Panc1 (cell line): ENCODE measurements around the gene ENTPD7. TPM values are rescaled to one million over a fixed set of nuclear protein-coding genes. Genes with fewer than 3 reads are reported as not detected.

Experiments
- ATAC-seq: fragments of 200-7000 bp; cut with Tn5 transposase; 2 replicates; pipeline ENCODE4 v1.9.1; 2020; ENCODE audit warnings: mild to moderate bottlenecking, moderate library complexity
- BruUV-seq: library from RNA; stranded (reverse); fragments of 400-500 nt; replicated peaks from 2 replicates; lab custom pipeline; 2021; lab: Mats Ljungman, UMichigan
- CTCF ChIA-PET: fragments of 300-600 bp; sonication (Branson Sonifier 250); formaldehyde crosslinking; loops from one replicate; lab custom pipeline; 2022; ENCODE audit warnings: antibody characterized with exemption; lab: Charles Lee
- POLR2A ChIA-PET: fragments of 300-600 bp; sonication (Branson Sonifier 250); formaldehyde crosslinking; loops from one replicate; lab custom pipeline; 2022; ENCODE audit warnings: antibody characterized with exemption; lab: Charles Lee
- DNase-seq: peaks from one replicate; pipeline ENCODE4 v3.0.0-alpha.2; 2010; ENCODE audit warnings: low read depth, low spot score
- H3K27ac ChIP-seq: 2 replicates; pipeline ENCODE4 v1.5.1; 2011; ENCODE audit warnings: mild to moderate bottlenecking, low read length, inconsistent platforms
- H3K27me3 ChIP-seq: fragments of 200-500 bp; sonication (Bioruptor generic); 2 replicates; pipeline ENCODE4 v1.6.0; 2014; ENCODE audit warnings: low read length, inconsistent platforms; ENCODE audit not compliant: control insufficient read depth, insufficient read depth
- H3K36me3 ChIP-seq: fragments of 200-500 bp; sonication (Bioruptor generic); 2 replicates; pipeline ENCODE4 v1.5.1; 2014; ENCODE audit warnings: inconsistent platforms, mild to moderate bottlenecking, low read length, moderate library complexity; ENCODE audit not compliant: control insufficient read depth, insufficient read depth
- H3K4me1 ChIP-seq: 2 replicates; pipeline ENCODE4 v1.5.1; 2011; ENCODE audit warnings: inconsistent platforms, mild to moderate bottlenecking, low read length, moderate library complexity; ENCODE audit not compliant: control insufficient read depth, insufficient read depth
- H3K4me3 ChIP-seq, 2 experiments: 2 replicates each; pipeline ENCODE4 v1.5.1; 2011 to 2012; ENCODE audit warnings: low read depth in 2 of 2, low read length in 2 of 2, mild to moderate bottlenecking in 2 of 2, inconsistent platforms in 1 of 2, moderate library complexity in 1 of 2
- H3K9me3 ChIP-seq: fragments of 200-500 bp; sonication (Bioruptor generic); 2 replicates; pipeline ENCODE4 v1.5.1; 2014; ENCODE audit warnings: low read depth, mild to moderate bottlenecking, inconsistent platforms, low read length, moderate library complexity; ENCODE audit not compliant: control insufficient read depth, insufficient read depth
- POLR2AphosphoS5 ChIP-seq: IDR thresholded peaks from 2 replicates; pipeline ENCODE4 v1.6.1; 2012; ENCODE audit warnings: mild to moderate bottlenecking, low read depth, low read length, moderate library complexity
- REST ChIP-seq, 2 experiments: IDR thresholded peaks; 2 replicates each; pipeline ENCODE4 v1.6.1; 2011 to 2012; ENCODE audit warnings: low read depth in 2 of 2, control low read depth in 1 of 2, low read length in 1 of 2, mild to moderate bottlenecking in 1 of 2, moderate library complexity in 1 of 2; ENCODE audit not compliant: insufficient read depth in 1 of 2
- SIN3A ChIP-seq: IDR thresholded peaks from 2 replicates; pipeline ENCODE4 v1.6.1; 2012; ENCODE audit warnings: low read depth, mild to moderate bottlenecking, low read length, moderate library complexity, borderline replicate concordance; ENCODE audit not compliant: insufficient read depth
- TCF7L2 ChIP-seq: IDR thresholded peaks from 2 replicates; pipeline ENCODE4 v1.6.1; 2011; ENCODE audit warnings: mild to moderate bottlenecking, low read depth, low read length, inconsistent platforms
- in situ Hi-C: cut with HindIII; loops from 2 replicates; pipeline ENCODE4 v1.10.0; 2016; ENCODE audit warnings: low sequenced_read_pairs, low pct_unique_long_range_greater_than_20kb
- intact Hi-C: fragments of 100-400 bp; cut with micrococcal nuclease; formaldehyde crosslinking; loops from one replicate; pipeline ENCODE4 v1.10.0; 2022; ENCODE audit not compliant: unreplicated experiment
- total RNA-seq: library from RNA; stranded (reverse); gene quantifications from one replicate; pipeline ENCODE4 v1.2.1, GENCODE V29; 2021; ENCODE audit not compliant: unreplicated experiment
- TF ChIP-seq, protein P1 (sequence below): fragments of 450-650 bp; IDR thresholded peaks from 2 replicates; pipeline ENCODE4 v1.5.1; 2017; ENCODE audit warnings: mild to moderate bottlenecking

Gene ENTPD7
- total RNA-seq, 1 experiment from 2014 or later, result 15.9 TPM

GRCh38 chr10:99658622-99659030 lies 683 bp upstream of the ENTPD7 start:
- Histone ChIP-seq H3K9me3 (no peaks in the 10 kb centered on the region), H3K27ac (peak overlapping the region; percentile 86), H3K4me1 (peaks cover 16% of the 10 kb centered on the region), H3K4me3 (peak overlapping the region; percentile 79 to 81), H3K36me3 (peaks cover 9% of the 10 kb centered on the region; the same call in 1 of the 2 replicates), H3K27me3 (no peaks in the 10 kb centered on the region)
- in situ Hi-C loops, result no loop called here
- CTCF ChIA-PET, result no interaction called here
- TSS peak; percentile 72 for BruUV-seq
- POLR2A ChIA-PET, result interaction anchor here (0.7 to 1.2 kb wide), 3 partner anchors 36 to 127 kb away, joined by 3 to 4 read pairs (median 4); partner anchors contain the start of genes COX15 and CUTC
- DNase-seq (no peak), ATAC-seq (peak; percentile 33)
- intact Hi-C loops, result no loop called here
- TF ChIP-seq SIN3A, result no peak
- TF ChIP-seq REST (IDR thresholded peaks at IDR 0.05; ENCODE audit: insufficient read depth in 1 of 2, low read depth in 2 of 2, low read length in 1 of 2), result no peak
- TF ChIP-seq TCF7L2, result no peak
- TF ChIP-seq, protein P1, sequence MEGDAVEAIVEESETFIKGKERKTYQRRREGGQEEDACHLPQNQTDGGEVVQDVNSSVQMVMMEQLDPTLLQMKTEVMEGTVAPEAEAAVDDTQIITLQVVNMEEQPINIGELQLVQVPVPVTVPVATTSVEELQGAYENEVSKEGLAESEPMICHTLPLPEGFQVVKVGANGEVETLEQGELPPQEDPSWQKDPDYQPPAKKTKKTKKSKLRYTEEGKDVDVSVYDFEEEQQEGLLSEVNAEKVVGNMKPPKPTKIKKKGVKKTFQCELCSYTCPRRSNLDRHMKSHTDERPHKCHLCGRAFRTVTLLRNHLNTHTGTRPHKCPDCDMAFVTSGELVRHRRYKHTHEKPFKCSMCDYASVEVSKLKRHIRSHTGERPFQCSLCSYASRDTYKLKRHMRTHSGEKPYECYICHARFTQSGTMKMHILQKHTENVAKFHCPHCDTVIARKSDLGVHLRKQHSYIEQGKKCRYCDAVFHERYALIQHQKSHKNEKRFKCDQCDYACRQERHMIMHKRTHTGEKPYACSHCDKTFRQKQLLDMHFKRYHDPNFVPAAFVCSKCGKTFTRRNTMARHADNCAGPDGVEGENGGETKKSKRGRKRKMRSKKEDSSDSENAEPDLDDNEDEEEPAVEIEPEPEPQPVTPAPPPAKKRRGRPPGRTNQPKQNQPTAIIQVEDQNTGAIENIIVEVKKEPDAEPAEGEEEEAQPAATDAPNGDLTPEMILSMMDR, result no peak

GRCh38 chr10:99659868-99660366 lies 608 bp downstream of the ENTPD7 start:
- intact Hi-C loops, result no loop called here
- ATAC-seq, result no peak; the same call in 1 of the 2 replicates

More at GRCh38 chr10:99659868-99660366, 608 bp downstream of the ENTPD7 start:
- H3K4me1 ChIP-seq, result peaks cover 16% of the 10 kb centered on the region
- no peak for TF ChIP-seq REST (IDR thresholded peaks at IDR 0.05; ENCODE audit: insufficient read depth in 1 of 2, low read depth in 2 of 2, low read length in 1 of 2)
- TF ChIP-seq POLR2AphosphoS5, result no peak
- no peaks in the 10 kb centered on the region for H3K27me3 ChIP-seq
- CTCF ChIA-PET, result interaction anchor here (0.6 kb wide), 1 partner anchor 114 kb away, joined by 7 read pairs; no protein-coding TSS in a partner anchor
- in situ Hi-C loops, result no loop called here
- H3K4me3 ChIP-seq, result peak overlapping the region; percentile 79 to 81
- H3K9me3 ChIP-seq, result no peaks in the 10 kb centered on the region
- DNase-seq, result no peak
- H3K27ac ChIP-seq, result peak overlapping the region; percentile 86
- BruUV-seq, result no TSS peak
- POLR2A ChIA-PET, result interaction anchor here (0.6 to 1.2 kb wide), 2 partner anchors 20 to 73 kb away, joined by 4 to 5 read pairs; partner anchors contain the start of genes COX15 and CUTC
- peaks cover 9% of the 10 kb centered on the region; the same call in 1 of the 2 replicates for H3K36me3 ChIP-seq
